HG03097 (cell line): ENCODE measurements around the gene STYXL2.

Source experiments
- ATAC-seq: cut with Tn5 transposase; IDR thresholded peaks from one replicate; pipeline ENCODE4 v1.9.1; 2021; ENCODE audit not compliant: unreplicated experiment, low FRiP score

The STYXL2 gene

DNA sequence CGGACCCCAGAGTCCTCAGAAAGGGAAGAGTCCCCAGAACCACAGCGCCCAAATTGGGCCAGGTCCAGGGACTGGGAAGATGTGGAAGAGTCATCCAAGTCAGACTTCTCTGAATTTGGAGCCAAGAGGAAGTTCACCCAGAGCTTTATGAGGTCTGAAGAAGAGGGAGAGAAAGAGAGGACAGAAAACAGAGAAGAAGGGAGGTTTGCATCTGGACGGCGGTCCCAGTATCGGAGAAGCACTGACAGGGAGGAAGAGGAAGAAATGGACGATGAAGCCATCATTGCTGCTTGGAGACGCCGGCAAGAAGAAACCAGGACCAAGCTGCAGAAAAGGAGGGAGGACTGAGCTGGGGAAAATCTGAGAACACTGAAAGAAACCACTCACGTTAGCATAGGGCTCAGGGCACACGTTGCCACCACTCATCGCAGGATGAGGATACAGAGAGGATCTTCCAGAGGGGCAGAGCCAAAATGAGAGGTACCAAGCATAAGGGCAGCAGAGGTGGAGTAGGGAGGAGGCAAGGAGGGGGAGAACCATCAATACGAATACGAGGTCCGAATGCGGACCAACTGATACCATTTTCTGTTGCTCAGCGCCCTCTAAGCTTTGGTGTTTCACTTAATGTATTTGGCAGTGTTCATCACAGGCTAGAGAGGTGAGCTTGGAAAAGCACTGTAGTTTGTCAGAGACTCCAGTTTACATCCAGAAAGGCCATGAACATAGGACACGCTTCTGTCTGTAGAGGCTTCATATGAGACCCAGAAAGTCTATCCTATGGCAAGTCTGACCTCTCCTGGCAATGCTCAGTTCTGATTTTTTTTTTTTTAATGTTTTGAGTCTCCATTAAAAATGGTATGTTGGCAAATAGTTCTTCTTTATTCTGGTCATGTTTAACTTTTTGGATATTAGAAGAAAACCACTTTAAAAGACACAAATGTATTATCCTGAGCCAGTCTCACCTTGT, 34.7 kb downstream of the STYXL2 start:
- ATAC-seq: no peak

GRCh38 chr1:167130829-167131510, 37.1 kb downstream of the STYXL2 start:
- no peak for ATAC-seq

DNA sequence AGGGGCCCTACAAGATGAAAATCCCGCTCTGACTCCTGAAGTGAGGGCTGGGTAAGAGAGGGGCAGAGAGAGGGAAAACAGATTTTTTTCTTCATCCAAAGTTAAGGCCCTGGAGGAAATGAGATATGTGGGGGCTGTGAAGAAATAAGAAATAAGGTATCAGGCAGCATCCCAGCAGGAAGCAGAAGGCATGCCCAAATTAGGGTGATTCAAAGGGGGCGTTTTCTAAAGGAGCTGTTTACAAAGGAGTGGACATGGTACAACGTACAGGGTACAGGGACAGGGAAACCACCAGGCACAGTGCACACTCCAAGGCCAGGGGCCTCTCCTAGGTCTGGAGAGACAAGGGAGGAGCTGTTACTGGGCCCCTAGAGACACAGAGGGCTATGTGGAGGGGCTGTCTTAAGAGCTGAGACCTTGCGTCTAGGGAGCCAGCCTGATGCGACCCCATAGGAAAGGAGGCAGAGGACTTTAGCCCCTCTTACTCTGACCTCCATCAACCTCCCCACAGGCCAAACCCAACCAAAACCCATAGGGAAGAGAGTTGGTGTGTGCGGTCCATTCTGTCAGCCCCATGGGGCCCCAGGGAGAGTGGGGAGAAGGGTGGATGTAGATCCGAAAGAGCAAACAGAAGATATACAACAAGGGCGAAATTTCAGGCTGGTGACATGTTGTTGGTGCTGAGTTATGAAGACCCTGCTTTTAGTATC, 38.6 kb downstream of the STYXL2 start:
- ATAC-seq: no peak

DNA sequence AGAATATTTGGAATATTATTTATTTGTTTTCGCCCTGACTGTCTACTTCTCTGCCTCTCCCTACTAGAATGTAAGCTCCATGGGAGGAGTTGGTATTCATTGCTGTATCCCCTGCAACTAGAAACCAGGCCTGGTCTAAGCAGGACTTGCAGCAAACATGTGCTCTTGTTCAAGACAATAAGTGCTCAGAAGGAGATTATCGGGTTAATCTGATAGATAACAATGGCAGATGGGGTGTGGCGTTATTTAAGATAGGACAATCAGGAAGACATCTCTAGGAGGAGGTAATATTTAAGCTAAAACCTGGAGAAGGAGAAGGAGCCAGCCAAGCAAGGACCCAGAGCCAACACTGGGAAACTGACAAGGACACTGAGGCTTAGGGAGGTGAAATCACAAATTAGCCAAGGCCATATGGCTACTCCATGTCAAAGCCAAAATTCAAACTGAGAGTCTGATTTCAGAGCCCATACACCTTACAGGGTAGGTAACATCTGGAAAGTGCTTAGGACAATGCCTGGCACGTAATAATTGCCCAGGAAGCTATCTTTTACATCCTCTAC, 41.5 kb downstream of the STYXL2 start:
- no peak for ATAC-seq

DNA sequence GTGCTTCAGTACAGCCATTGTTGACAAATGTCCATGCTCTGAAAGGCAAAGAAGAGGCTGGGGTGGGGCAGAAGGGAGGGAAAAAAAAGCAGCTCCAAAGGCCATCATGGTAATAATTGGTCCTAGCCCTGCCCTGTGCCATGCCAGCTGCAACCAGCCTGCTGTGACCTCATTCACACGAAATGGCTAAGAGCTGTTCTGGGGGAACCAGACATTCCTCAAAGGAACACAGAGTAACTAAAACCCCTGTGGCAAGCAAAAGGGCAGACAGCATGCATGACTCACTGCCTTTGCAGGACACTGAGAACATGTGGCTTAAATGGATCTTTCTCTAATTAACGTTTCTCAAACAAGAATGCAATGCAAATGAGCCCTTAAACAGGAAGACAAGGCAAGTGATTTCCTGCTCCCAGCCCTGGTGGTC, 42.3 kb downstream of the STYXL2 start:
- ATAC-seq: no peak

DNA sequence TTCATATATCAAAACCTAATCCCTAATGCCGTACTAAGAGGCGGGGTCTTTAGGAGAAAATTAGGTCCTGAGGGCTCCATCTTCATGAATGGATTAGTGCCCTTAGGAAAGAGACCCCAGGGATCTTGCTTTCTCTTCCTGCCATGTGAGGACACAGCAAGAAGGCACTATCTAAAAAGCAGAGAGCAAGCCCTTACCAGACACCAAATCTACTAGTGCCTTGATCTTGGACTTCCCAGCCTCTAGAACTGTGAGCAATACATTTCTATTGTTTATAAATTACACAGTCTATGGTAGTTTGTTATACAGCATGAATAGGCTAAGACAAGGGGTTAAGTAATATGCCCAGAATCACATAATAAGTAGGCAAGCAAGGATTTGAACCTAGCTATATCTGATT, 42.9 kb downstream of the STYXL2 start:
- ATAC-seq: no peak

DNA sequence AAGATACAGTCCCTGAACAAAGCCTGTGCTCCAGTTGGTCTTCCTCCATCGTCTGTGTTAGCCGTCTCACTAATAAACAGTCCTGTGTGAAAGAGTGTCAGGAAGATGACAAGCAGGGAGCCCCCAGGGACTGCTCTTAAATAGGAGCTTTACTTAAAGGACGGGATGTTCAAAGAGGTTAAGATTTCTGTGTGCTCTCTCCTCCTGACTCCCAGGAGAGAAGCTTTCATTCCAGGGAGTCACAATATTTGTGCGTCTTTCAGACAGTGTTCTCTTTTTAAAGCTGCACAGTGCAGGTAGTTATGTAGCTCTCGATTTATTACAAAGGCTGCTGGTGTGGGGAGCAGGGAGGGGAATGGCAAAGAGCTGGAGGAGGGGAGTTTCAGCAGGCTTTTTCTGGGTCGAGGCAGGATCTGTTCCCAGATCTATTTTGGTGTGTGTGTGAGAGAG, 43.5 kb downstream of the STYXL2 start:
- ATAC-seq: no peak

DNA sequence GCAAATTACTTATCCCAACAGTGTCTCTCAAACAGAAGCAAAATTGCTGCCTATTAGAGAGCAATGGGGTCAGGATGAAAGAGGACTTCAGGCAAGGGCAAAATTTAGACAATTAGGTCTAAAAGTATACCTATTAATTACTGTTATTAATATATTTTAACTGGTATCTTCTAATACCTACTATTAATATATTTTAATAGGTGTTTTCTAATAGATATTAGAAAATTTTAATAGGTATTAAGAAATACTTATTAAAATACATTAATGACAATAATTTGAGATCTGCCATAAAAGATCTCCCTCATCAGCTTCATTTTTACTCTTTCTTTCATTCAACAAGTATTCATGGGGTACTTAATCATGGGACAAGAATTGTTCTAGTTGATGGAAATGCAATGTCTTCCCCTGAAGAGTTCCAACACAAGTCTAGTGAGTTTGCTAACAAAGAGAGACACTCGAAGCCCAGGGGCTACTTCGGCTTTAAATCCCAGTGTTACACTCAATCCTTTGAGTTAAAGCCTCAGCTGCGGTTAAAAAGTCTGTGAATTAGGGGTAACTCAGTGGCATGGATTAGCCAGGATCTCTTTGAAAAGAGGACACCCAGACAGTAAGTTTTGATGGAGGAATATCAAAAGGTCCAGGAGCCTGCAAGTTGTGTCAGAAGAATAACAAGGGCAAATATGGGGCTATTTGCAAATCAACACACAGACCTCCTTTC, 44.1 kb downstream of the STYXL2 start:
- ATAC-seq: no peak

- ATAC-seq: no peak
Observed at GRCh38 chr1:167138703-167139102, 44.8 kb downstream of the STYXL2 start.

DNA sequence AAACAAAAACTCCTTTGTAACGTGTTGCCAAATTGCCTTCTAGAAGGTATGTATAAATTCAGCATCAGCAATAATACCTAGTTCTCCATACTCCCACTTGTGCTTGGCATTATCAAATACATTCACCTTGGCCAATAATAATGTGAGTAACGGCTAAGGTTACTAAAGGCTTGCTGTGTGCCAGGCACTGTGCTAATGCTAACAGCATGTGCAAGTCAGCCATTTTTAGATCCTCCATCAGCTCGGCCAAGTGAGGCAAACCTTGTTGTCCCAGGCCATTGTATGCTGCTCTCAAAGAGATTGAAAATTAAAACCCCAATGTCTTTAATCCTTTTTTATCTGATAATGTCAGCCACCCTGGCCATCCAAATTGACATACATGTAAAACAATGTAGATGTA, 48.1 kb downstream of the STYXL2 start:
- ATAC-seq: no peak
